ENCODE results near the gene PAX5. TPM values are rescaled to one million over a fixed set of nuclear protein-coding genes. Genes with fewer than 3 reads are reported as not detected.

PAX5 gene
- total RNA-seq, 1 experiment from 2014 or later: 0.03 TPM

GRCh38 chr9:36862206-36863145, 171.6 kb downstream of the PAX5 start:
- DNase-seq (ENCODE audit: low spot score): peak; percentile 4

GRCh38 chr9:36861528-36862205, 172.4 kb downstream of the PAX5 start:
- no peak for DNase-seq (ENCODE audit: low spot score)

DNA sequence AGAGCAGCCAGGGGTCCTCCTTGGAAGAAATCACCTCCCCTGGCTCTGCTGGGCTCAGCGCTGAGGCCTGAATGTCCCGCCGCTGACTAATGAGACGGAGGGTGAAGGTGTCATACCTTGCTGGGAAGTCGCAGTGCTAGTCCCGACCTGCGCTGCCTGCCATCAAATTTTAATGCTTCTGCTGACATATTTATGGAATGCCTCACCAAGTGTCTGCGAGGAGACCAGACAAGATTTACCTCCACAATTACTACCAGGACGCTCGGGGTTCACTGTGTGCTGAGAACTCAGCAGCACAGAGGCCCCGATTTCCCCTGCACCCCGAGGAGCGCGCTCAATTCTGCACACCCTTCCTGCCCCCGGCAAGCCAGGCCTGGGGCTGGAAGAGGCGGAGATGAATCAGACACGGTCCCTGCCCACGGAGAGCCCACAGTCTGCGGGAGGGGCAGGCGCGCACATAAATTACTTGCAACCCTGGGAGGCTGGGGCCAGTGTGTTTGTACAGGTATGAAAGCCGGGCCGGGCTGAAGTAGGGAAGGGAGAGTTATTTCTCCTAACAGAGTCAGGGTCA, 175.2 kb downstream of the PAX5 start:
- no peak for DNase-seq (ENCODE audit: low spot score)

- peak; percentile 52 for DNase-seq (ENCODE audit: low spot score)
These were observed 178.4 kb downstream of the PAX5 start for GRCh38 chr9:36855448-36856315.

- no peak for DNase-seq (ENCODE audit: low spot score)
These were observed 179.3 kb downstream of the PAX5 start for GRCh38 chr9:36854751-36855150.

- no peak for DNase-seq (ENCODE audit: low spot score)
These were observed 180.0 kb downstream of the PAX5 start for GRCh38 chr9:36854034-36854433.

DNA sequence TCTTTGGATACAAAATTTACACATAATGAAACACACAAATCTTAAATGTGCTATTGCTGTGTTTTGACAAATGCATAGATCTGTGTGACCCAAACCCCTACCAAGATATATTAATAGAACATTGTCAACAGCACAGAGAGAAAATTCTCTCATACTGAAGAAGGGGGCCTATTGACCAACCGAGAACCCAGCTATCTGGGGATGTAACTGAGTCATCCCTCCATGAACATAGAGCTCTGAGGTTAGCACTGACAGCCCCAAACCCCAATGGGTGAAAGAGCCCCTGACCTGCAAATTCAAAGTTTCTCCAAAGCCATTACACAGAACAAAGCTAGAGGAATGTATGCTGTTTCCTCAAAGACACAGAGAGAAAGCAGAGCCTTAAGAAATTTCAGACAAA, 180.8 kb downstream of the PAX5 start:
- no peak for DNase-seq (ENCODE audit: low spot score)

- no peak for DNase-seq (ENCODE audit: low spot score)
These were observed 184.1 kb downstream of the PAX5 start for GRCh38 chr9:36849943-36850342.

- DNase-seq (ENCODE audit: low spot score): no peak
These were observed 185.1 kb downstream of the PAX5 start for GRCh38 chr9:36848946-36849345.

DNA sequence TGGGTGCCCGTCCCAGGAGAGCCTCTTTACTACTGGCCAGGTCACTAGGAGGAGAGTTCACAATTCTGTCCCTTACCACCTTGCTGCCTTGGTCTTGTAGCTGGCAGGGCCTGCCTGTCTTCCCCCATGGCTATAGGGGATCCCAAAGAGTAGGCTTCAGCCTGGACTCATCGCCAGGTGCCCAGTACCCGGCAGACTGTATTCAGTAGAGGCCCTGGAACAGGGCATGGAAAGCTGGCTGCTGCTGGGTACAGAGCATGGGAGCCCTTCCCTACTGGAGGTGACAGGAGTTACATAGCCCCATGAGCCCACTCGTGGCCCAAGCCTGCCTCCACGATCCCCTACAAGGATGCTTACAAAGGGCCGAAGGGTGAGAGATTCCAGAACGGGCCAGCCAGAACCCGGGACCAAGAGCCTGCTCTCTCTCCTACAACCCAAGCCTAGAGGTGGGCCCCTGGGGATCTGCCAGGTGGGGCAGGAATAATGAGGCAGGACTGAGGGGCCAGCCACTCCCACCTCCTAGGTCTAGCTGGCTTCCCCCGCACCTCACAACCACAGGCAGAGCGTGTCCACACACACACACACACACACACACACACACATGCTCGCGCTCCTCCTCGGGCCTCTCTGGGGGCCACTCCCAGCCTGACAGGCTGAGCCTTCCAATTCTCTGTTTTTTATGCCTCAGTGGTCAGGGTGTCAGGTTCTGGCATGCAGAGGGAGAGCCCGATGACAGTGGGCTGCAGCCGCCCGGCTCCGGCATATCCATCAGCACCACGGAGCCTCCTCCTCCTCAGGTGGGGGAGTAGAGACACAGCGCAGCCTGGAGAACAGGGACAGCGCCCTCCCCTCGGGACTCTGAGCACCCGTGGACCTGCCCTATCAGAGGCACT, 186.0 kb downstream of the PAX5 start:
- no peak for DNase-seq (ENCODE audit: low spot score)

DNA sequence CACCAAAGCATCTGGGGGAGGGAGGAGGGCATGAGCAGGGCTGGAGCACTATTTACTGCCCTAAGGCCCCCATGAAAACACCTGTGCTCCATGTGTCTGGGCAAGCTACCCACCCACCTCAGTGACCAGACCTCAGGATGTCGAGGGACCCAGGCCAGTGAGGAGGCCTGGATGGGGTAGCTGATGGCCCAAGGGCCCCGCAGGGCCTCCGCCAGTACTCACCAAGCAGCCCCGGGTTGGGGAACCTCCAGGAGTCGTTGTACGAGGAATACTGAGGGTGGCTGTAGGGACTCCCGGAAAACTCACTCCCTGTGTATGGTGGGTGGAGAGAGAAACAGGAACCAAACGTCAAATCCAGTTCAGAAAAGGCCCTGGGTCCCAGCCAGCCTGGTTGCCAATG, 187.4 kb downstream of the PAX5 start:
- DNase-seq (ENCODE audit: low spot score): no peak

DNA sequence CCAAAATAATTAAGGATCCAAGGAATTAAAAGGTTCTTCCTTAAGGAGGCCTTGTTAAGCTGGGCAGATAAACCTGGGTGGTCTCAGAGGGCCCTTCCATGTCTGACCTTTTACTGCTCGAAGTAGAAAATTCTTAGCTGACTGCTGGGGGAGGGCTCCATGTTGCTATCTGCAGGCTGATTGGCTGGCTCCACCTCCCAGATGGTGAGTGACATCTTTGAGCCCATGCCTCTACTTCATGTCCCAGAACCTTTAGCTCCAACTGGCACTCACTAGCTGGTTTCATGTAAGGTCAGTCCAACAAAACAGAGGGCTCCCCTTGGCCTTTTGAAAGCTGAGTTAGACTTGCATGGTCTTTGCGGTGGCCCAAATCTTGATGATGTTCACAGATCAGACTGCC, 188.2 kb downstream of the PAX5 start:
- no peak for DNase-seq (ENCODE audit: low spot score)

DNA sequence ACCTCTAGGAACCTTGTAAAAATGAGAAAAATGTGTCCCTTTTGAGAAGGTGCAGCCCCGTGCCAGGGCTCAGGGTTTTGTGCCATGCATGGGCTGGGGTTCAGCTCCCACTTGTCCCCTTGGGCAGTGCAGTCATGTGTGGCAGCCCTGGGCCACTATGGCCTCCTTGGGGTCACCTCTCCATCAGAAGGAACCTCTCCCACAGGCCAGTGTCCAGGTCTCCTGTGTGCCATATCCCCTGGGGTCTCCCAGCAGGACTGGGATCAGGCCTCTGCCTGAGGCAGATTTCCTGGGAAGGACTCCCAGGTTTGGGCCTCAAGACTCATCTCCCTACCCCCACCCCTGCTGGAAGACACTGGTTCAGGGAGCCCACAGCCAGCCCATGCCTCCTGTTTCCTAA, 189.1 kb downstream of the PAX5 start:
- DNase-seq (ENCODE audit: low spot score): no peak

- DNase-seq (ENCODE audit: low spot score): no peak
These were observed 190.1 kb downstream of the PAX5 start for GRCh38 chr9:36843964-36844363.

DNA sequence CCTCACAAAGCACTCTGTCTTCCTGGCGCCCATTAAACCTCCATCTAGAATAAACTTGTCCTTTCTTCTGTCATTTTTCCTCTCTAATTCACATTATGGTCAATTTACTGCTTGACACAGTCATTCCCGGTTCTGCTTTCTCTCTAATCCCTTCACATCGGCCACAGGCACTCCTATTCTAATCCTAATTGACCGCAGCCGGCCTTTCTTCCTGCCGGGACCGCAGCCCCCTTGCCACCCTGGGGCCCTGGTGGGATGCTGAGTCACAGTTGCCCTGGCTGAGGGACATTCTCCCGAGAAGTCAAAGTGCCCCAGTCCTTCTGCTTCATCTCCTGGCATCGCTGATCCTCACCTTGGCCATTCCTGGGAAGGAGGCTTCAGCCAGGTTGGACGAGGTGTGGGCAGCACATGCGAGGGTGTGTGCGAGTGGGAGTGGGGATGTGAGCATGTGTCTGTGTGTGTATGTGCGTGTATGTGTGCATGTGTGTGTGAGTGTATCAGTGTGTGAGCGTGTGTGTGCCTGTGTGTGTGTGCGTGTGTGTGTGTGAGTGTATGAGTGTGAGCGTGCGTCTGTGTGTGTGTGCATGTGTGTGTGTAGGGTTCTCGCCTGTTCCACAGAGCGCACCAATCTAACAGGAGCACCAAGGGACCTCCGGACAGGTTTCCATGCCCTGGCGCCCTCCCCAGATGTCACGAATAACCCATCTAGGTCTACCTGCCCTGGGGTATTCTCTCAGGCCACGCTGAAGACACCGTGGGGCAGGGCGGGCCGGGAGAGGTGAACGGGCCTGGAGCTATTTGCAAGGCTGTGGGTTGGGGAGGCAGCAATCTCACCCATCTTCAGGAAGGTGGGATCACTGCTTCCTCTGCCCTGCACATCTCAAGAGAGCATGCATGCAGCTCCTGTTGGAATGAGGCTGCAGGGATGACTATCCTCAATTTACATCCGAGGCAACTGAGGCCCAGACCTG, 191.2 kb downstream of the PAX5 start:
- DNase-seq (ENCODE audit: low spot score): no peak

GRCh38 chr9:36840898-36841536, 193.1 kb downstream of the PAX5 start:
- no peak for DNase-seq (ENCODE audit: low spot score)

DNA sequence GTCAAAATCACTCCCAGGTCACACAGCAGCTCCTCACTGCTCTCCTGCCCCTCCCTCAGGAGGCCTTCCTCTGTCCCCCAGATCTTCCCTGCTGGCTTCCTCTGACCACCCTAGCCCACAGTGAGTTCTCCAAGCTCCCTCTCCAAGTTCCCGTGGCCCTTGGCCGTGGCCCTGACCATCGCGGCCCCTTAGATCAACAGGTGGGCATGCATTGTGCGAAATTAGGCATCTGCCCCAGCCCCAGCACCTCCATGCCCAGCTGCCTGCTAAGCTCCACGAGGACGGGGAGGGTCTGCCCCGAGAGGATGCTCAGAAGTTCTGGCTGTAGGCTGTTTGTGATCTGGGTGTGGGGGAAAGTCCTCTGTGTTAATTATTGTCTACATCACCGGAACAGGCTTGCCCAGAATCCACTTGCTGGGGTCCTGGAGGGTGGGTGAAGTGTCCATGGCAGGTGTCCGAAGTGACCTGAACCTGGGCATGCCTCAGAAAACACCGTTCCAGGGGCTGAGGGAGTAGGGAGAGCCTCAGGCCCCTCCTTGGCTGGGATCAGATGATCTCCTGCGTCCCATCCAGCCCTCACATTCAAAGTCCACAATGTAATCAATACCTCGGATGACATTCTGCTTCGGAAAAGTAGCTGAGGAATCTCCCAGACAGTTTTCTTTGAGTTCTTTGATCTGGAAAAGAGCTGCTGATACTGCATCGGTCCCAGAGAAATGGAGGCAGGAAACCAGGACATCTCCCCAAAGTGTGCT, 194.8 kb downstream of the PAX5 start:
- no peak for DNase-seq (ENCODE audit: low spot score)
